WTC11 (cell line): ENCODE measurements around the gene TLE3.

Experiments
- ATF2 ChIP-seq: sonication (generic); formaldehyde crosslinking; IDR thresholded peaks from 2 replicates; pipeline ENCODE4 v1.8.1; 2022; ENCODE audit warnings: low read depth, missing genetic modification reagents, borderline replicate concordance
- ATF6 ChIP-seq: sonication (generic); formaldehyde crosslinking; IDR thresholded peaks from 2 replicates; pipeline ENCODE4 v1.8.1; 2023; ENCODE audit warnings: mild to moderate bottlenecking, missing genetic modification reagents
- CREB1 ChIP-seq: sonication (generic); formaldehyde crosslinking; IDR thresholded peaks from 2 replicates; pipeline ENCODE4 v1.8.0; 2023; ENCODE audit warnings: mild to moderate bottlenecking, missing genetic modification reagents
- CTCF ChIP-seq: fragments of 200-600 bp; IDR thresholded peaks from 2 replicates; pipeline ENCODE4 v1.8.0; 2022; ENCODE audit warnings: antibody characterized with exemption
- E2F4 ChIP-seq: sonication (generic); formaldehyde crosslinking; IDR thresholded peaks from 2 replicates; pipeline ENCODE4 v1.8.1; 2022; ENCODE audit warnings: low read depth, mild to moderate bottlenecking, moderate library complexity, missing genetic modification reagents, borderline replicate concordance
- ETV6 ChIP-seq: sonication (generic); formaldehyde crosslinking; IDR thresholded peaks from 2 replicates; pipeline ENCODE4 v1.8.1; 2022; ENCODE audit warnings: mild to moderate bottlenecking, missing genetic modification reagents
- IRF2 ChIP-seq: sonication (generic); formaldehyde crosslinking; IDR thresholded peaks from 2 replicates; pipeline ENCODE4 v1.8.0; 2022; ENCODE audit warnings: low read depth, missing genetic modification reagents, borderline replicate concordance
- JUN ChIP-seq: sonication (generic); formaldehyde crosslinking; IDR thresholded peaks from 2 replicates; pipeline ENCODE4 v1.8.0; 2023; ENCODE audit warnings: mild to moderate bottlenecking, missing genetic modification reagents
- MXD4 ChIP-seq: fragments of 250-450 bp; sonication (Bioruptor Pico); IDR thresholded peaks from 2 replicates; pipeline ENCODE4 v1.8.0; 2021; ENCODE audit warnings: mild to moderate bottlenecking, moderate library complexity, borderline replicate concordance
- TCF7 ChIP-seq: sonication (generic); formaldehyde crosslinking; IDR thresholded peaks from 2 replicates; pipeline ENCODE4 v1.8.0; 2022; ENCODE audit warnings: mild to moderate bottlenecking, low read depth, missing genetic modification reagents, moderate library complexity
- ZNF138 ChIP-seq: sonication (generic); formaldehyde crosslinking; conservative IDR thresholded peaks from 2 replicates; pipeline ENCODE4 v1.8.1; 2022; ENCODE audit warnings: mild to moderate bottlenecking, moderate library complexity, missing genetic modification reagents
- TF ChIP-seq, protein P1 (sequence below): sonication (generic); formaldehyde crosslinking; IDR thresholded peaks from 2 replicates; pipeline ENCODE4 v1.8.1; 2022; ENCODE audit warnings: mild to moderate bottlenecking, moderate library complexity, missing genetic modification reagents

GRCh38 chr15:70029297-70029701 lies 68.4 kb downstream of the TLE3 start:
- TF ChIP-seq MXD4 (CRISPR knock-in tag) (no peak), CTCF (no peak), ATF6 (CRISPR knock-in tag) (no peak), JUN (CRISPR knock-in tag) (no peak), IRF2 (CRISPR knock-in tag) (no peak), TCF7 (CRISPR knock-in tag) (no peak), ETV6 (CRISPR knock-in tag) (no peak), ZNF138 (CRISPR knock-in tag) (no peak), E2F4 (no peak), CREB1 (CRISPR knock-in tag) (no peak), ATF2 (CRISPR knock-in tag) (no peak)
- TF ChIP-seq, protein P1, sequence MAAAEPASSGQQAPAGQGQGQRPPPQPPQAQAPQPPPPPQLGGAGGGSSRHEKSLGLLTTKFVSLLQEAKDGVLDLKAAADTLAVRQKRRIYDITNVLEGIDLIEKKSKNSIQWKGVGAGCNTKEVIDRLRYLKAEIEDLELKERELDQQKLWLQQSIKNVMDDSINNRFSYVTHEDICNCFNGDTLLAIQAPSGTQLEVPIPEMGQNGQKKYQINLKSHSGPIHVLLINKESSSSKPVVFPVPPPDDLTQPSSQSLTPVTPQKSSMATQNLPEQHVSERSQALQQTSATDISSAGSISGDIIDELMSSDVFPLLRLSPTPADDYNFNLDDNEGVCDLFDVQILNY (CRISPR knock-in tag), result no peak
